Smooth muscle cell (in vitro differentiated cells): ENCODE results near the gene SLC25A4. TPM values are rescaled to one million over a fixed set of nuclear protein-coding genes. Genes with fewer than 3 reads are reported as not detected.
"Not testable (repeated sequence)": the region's sequence is repeated elsewhere in the genome, so short reads cannot be mapped to it uniquely, and the experiment has no call there.

ENCODE experiments used
- DNase-seq: peaks from one replicate; lab custom pipeline; 2025; ENCODE audit not compliant: unreplicated experiment; lab: John Stamatoyannopoulos, UW
- H2AFZ ChIP-seq: fragments of 200-600 bp; sonication (generic); 2 replicates; pipeline ENCODE4 v1.6.0; 2016; ENCODE audit warnings: antibody characterized with exemption, low read depth, mild to moderate bottlenecking
- H3F3A ChIP-seq: fragments of 200-600 bp; sonication (generic); 2 replicates; pipeline ENCODE4 v1.6.0; 2017; ENCODE audit warnings: antibody characterized with exemption, low read depth
- H3K27ac ChIP-seq: fragments of 200-600 bp; sonication (generic); 2 replicates; pipeline ENCODE4 v1.5.1; 2016; ENCODE audit warnings: low read depth, mild to moderate bottlenecking
- H3K27me3 ChIP-seq: fragments of 200-600 bp; sonication (generic); 2 replicates; pipeline ENCODE4 v1.6.1; 2016; ENCODE audit warnings: low read depth, mild to moderate bottlenecking
- H3K36me3 ChIP-seq: fragments of 200-600 bp; sonication (generic); 2 replicates; pipeline ENCODE4 v1.5.1; 2016; ENCODE audit warnings: low read depth
- H3K4me1 ChIP-seq: fragments of 200-600 bp; sonication (generic); 2 replicates; pipeline ENCODE4 v1.5.1; 2016; ENCODE audit warnings: low read depth
- H3K4me2 ChIP-seq: fragments of 200-600 bp; sonication (generic); 2 replicates; pipeline ENCODE4 v1.6.0; 2016; ENCODE audit warnings: mild to moderate bottlenecking
- H3K4me3 ChIP-seq: fragments of 200-600 bp; sonication (generic); 2 replicates; pipeline ENCODE4 v1.5.1; 2016; ENCODE audit warnings: mild to moderate bottlenecking
- H3K79me2 ChIP-seq: fragments of 200-600 bp; sonication (generic); 2 replicates; pipeline ENCODE4 v1.6.0; 2016; ENCODE audit warnings: low read depth, mild to moderate bottlenecking
- H3K9ac ChIP-seq: fragments of 200-600 bp; sonication (generic); 2 replicates; pipeline ENCODE4 v1.6.0; 2016; ENCODE audit warnings: low read depth
- H3K9me3 ChIP-seq: fragments of 200-600 bp; sonication (generic); replicated peaks from 2 replicates; pipeline ENCODE4 v1.5.1; 2016; ENCODE audit warnings: low read depth
- H4K20me1 ChIP-seq: fragments of 200-600 bp; sonication (generic); 2 replicates; pipeline ENCODE4 v1.6.0; 2016; ENCODE audit warnings: low read depth
- WGBS: methylation state at CpG from one replicate; pipeline ENCODE4 v1.1.7; 2016; ENCODE audit warnings: low lambda C conversion rate; 5-methylcytosine and 5-hydroxymethylcytosine counted together
- polyA plus RNA-seq: library from polyadenylated mRNA; unstranded; fragments of >200 nt; fragmentation: Nextera tagmentation; extraction: Ambion mirVana; gene quantifications from 2 replicates; pipeline ENCODE4 v1.2.1, GENCODE V29; 2016
- total RNA-seq: library from RNA; depleted of rRNA; stranded (reverse); fragments of >200 nt; gene quantifications from 2 replicates; pipeline ENCODE4 v1.2.3, GENCODE V29; 2014
- TF ChIP-seq, protein P1 (sequence below): fragments of 200-600 bp; sonication (generic); IDR thresholded peaks from 2 replicates; pipeline ENCODE4 v1.5.1; 2017; ENCODE audit warnings: borderline replicate concordance, mild to moderate bottlenecking, antibody characterized with exemption; ENCODE audit not compliant: insufficient read depth, poor library complexity, severe bottlenecking

Gene SLC25A4
- total and polyA plus RNA-seq, 2 experiments from 2014 or later: 16.0 to 19.0 TPM

DNA sequence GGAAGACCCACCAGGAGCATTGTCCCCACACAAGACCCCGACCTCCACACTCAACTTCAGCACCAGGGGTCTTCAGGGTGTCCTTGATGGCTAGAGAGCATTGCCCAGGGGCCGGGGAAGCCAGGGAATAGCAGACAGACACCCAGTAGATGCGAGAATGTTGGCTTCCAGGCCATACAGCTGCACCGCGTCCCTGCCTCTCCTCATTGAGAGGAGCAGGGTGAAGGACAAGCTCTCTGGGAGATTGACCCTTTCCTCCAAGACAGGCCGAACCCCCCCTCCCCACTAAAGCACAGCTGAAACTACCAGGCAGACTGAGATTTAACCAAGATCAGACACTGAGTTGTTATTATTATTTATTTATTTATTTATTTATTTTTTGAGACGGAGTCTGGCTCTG lies 42.6 kb upstream of the SLC25A4 start:
- H3F3A ChIP-seq: no peaks in the 10 kb centered on the region
- no peak overlapping the region for H3K4me3 ChIP-seq
- no peaks in the 10 kb centered on the region for H4K20me1 ChIP-seq
- 93% methylated on average over 7 of the region's 7 CpGs for WGBS
- H3K9ac ChIP-seq: no peak overlapping the region
- no peak overlapping the region for H3K27ac ChIP-seq
- no peaks in the 10 kb centered on the region for H3K9me3 ChIP-seq
- TF ChIP-seq, protein P1, sequence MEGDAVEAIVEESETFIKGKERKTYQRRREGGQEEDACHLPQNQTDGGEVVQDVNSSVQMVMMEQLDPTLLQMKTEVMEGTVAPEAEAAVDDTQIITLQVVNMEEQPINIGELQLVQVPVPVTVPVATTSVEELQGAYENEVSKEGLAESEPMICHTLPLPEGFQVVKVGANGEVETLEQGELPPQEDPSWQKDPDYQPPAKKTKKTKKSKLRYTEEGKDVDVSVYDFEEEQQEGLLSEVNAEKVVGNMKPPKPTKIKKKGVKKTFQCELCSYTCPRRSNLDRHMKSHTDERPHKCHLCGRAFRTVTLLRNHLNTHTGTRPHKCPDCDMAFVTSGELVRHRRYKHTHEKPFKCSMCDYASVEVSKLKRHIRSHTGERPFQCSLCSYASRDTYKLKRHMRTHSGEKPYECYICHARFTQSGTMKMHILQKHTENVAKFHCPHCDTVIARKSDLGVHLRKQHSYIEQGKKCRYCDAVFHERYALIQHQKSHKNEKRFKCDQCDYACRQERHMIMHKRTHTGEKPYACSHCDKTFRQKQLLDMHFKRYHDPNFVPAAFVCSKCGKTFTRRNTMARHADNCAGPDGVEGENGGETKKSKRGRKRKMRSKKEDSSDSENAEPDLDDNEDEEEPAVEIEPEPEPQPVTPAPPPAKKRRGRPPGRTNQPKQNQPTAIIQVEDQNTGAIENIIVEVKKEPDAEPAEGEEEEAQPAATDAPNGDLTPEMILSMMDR: no peak
- H3K4me2 ChIP-seq: no peak overlapping the region
- no peak for DNase-seq
- H2AFZ ChIP-seq: no peak overlapping the region
- no peaks in the 10 kb centered on the region for H3K79me2 ChIP-seq
- H3K36me3 ChIP-seq: no peaks in the 10 kb centered on the region
- no peaks in the 10 kb centered on the region for H3K27me3 ChIP-seq
- no peaks in the 10 kb centered on the region for H3K4me1 ChIP-seq

DNA sequence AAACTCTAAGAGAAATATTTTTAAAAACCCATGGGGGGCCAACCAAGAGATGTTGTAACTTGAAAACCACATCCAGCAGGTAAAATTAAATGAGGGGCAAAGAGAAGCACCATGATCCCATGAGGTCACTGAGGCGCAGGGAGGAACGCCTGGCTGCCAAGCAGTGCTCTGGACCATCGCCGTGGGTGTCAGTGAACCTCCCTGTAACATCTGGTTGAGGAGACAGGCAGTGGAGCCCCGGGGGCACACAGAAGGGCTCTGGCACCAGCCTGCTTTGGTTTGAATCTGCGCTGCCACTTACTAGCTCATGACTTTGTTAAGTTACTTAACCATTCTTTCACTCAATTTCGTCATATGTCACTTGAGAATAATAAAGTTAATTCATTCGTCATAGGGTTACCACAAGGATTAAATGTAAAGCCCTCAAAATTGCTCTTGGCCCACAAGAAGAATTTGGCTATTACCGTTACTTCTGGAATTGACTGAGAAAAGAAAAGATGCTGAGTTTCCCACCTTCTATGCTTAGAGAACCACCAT lies 41.6 kb upstream of the SLC25A4 start:
- H3K36me3 ChIP-seq: no peaks in the 10 kb centered on the region
- WGBS: 75% methylated on average over 9 of the region's 9 CpGs
- TF ChIP-seq, protein P1: no peak
- no peaks in the 10 kb centered on the region for H3K79me2 ChIP-seq
- H3K4me3 ChIP-seq: no peak overlapping the region
- H2AFZ ChIP-seq: no peak overlapping the region
- no peaks in the 10 kb centered on the region for H3F3A ChIP-seq
- no peak overlapping the region for H3K27ac ChIP-seq
- no peaks in the 10 kb centered on the region for H3K4me1 ChIP-seq
- no peaks in the 10 kb centered on the region for H3K9me3 ChIP-seq
- no peak for DNase-seq
- no peaks in the 10 kb centered on the region for H3K27me3 ChIP-seq
- H4K20me1 ChIP-seq: no peaks in the 10 kb centered on the region
- no peak overlapping the region for H3K4me2 ChIP-seq
- H3K9ac ChIP-seq: no peak overlapping the region

DNA sequence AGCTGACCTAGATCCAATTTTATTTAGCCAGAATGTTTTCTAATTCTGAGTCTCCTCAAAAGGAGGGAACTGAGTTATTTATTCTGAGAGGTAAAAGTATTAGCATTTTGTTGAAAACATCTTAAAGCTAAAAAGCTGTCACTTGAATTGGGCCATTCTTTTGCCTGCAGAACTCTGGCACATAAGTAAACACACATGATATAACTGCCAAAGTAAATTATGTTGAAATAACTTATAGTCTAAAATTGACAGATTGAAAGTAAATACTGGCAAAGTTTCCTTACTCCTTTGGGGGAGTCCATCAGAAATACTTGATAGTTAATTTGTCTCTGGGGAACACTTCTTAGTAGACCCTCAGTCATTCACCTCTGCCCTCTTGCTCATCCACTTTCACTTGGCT lies 38.3 kb upstream of the SLC25A4 start:
- H2AFZ ChIP-seq: no peak overlapping the region
- no peaks in the 10 kb centered on the region for H4K20me1 ChIP-seq
- H3K27me3 ChIP-seq: no peaks in the 10 kb centered on the region
- H3K9me3 ChIP-seq: no peaks in the 10 kb centered on the region
- TF ChIP-seq, protein P1: no peak
- H3K4me1 ChIP-seq: no peaks in the 10 kb centered on the region
- no peak overlapping the region for H3K27ac ChIP-seq
- no peak for DNase-seq
- no peaks in the 10 kb centered on the region for H3K36me3 ChIP-seq
- no peak overlapping the region for H3K4me2 ChIP-seq
- no peak overlapping the region for H3K9ac ChIP-seq
- H3F3A ChIP-seq: no peaks in the 10 kb centered on the region
- H3K4me3 ChIP-seq: no peak overlapping the region
- no peaks in the 10 kb centered on the region for H3K79me2 ChIP-seq

DNA sequence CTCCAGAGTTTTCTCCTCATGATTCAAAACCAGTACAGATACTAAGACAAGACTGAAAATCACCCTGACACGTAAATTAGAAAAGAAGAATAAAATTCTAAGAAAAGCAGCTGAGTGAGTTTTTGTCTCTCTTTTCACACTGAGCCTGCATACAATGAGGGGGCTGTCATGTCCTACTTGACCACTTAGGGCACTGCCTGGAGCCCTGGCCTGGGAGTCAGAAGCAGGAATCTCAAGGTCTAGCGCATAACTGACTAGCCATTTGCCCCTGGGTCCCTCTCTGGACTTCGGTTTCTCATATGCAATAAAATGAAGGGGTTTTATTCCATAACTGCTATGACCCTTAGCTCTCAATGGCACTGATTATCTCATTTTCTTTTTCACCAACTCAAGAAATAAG lies 36.7 kb upstream of the SLC25A4 start:
- TF ChIP-seq, protein P1: no peak
- Histone ChIP-seq H3K4me3 (no peak overlapping the region), H3K27ac (no peak overlapping the region), H3K4me1 (no peaks in the 10 kb centered on the region), H3K79me2 (no peaks in the 10 kb centered on the region), H3F3A (no peaks in the 10 kb centered on the region), H3K9me3 (no peaks in the 10 kb centered on the region), H3K4me2 (no peak overlapping the region), H3K27me3 (no peaks in the 10 kb centered on the region), H3K9ac (no peak overlapping the region), H4K20me1 (no peaks in the 10 kb centered on the region), H3K36me3 (no peaks in the 10 kb centered on the region), H2AFZ (no peak overlapping the region)
- no peak for DNase-seq
- WGBS: 87% methylated on average over 3 of the region's 3 CpGs

DNA sequence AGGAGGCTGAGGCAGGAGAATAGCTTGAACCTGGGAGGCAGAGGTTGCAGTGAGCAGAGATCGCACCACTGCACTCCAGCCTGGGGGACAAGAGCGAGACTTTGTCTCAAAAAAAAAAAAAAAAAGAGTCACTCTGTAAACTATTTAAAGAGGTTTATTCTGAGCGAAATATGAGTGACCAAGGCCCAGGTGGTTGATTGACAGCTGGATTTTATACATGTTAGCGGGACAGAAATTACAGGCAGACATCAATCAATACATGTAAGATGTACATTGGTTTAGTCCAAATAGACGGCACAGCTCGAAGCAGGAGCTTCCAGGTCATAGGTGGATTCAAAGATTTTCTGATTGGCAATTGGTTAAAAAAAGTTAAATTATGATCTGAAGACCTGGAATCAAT lies 35.5 kb upstream of the SLC25A4 start:
- WGBS: 96% methylated on average over 6 of the region's 6 CpGs

More for the DNA sequence above, 35.5 kb upstream of the SLC25A4 start:
- H3K27me3 ChIP-seq, H3K79me2 ChIP-seq, H3K4me1 ChIP-seq, H3K4me3 ChIP-seq, H3K4me2 ChIP-seq, H3K9ac ChIP-seq, H3K27ac ChIP-seq, H2AFZ ChIP-seq, H3K36me3 ChIP-seq, H4K20me1 ChIP-seq, H3K9me3 ChIP-seq, H3F3A ChIP-seq, DNase-seq: not testable (repeated sequence)
